ENCODE results near the gene RAPGEF6. TPM values are rescaled to one million over a fixed set of nuclear protein-coding genes. Genes with fewer than 3 reads are reported as not detected.
"Not testable (repeated sequence)": the region's sequence is repeated elsewhere in the genome, so short reads cannot be mapped to it uniquely, and the experiment has no call there.

RAPGEF6 gene
- total and polyA plus RNA-seq, 5 donors, result 2.7 to 16.3 (median 13.3) TPM

- intact Hi-C loops (cut with DNase I), result no loop called here
- Histone ChIP-seq H3K4me3 (ENCODE audit: low read length) (no peak overlapping the region), H3K9me3 (ENCODE audit: control insufficient read depth, low read length) (no peaks in the 10 kb centered on the region), H3K27ac (ENCODE audit: low read length) (no peak overlapping the region), H3K4me1 (ENCODE audit: control insufficient read depth, insufficient read depth, low read length) (peaks cover 5% of the 10 kb centered on the region), H3K27me3 (ENCODE audit: control insufficient read depth, insufficient read depth) (no peaks in the 10 kb centered on the region)
- 75% methylated on average over 6 of the region's 6 CpGs for WGBS
- ATAC-seq (no peak), DNase-seq (no peak)
Observed at GRCh38 chr5:131384173-131384572, 250.9 kb downstream of the RAPGEF6 start.

GRCh38 chr5:131382407-131383395 lies 252.3 kb downstream of the RAPGEF6 start:
- ATAC-seq (peak in 1 of 2 donors; percentile 56), DNase-seq (no peak)
- 69% methylated on average over 3 of the region's 3 CpGs for WGBS
- Histone ChIP-seq H3K27ac (ENCODE audit: low read length) (no peak overlapping the region), H3K4me1 (ENCODE audit: control insufficient read depth, insufficient read depth, low read length) (peaks cover 5% of the 10 kb centered on the region), H3K27me3 (ENCODE audit: control insufficient read depth, insufficient read depth) (no peaks in the 10 kb centered on the region), H3K9me3 (ENCODE audit: control insufficient read depth, low read length) (no peaks in the 10 kb centered on the region), H3K4me3 (ENCODE audit: low read length) (no peak overlapping the region)
- intact Hi-C loops (cut with DNase I), result no loop called here

GRCh38 chr5:131381777-131382176 lies 253.3 kb downstream of the RAPGEF6 start:
- H3K9me3 ChIP-seq (ENCODE audit: control insufficient read depth, low read length), result no peaks in the 10 kb centered on the region
- ATAC-seq (no peak), DNase-seq (no peak)
- H3K27ac ChIP-seq (ENCODE audit: low read length), result no peak overlapping the region
- no peak overlapping the region for H3K4me3 ChIP-seq (ENCODE audit: low read length)
- no peaks in the 10 kb centered on the region for H3K27me3 ChIP-seq (ENCODE audit: control insufficient read depth, insufficient read depth)
- WGBS, result 96% methylated on average over 2 of the region's 2 CpGs
- peaks cover 5% of the 10 kb centered on the region for H3K4me1 ChIP-seq (ENCODE audit: control insufficient read depth, insufficient read depth, low read length)
- intact Hi-C loops (cut with DNase I), result no loop called here

GRCh38 chr5:131381021-131381420 lies 254.0 kb downstream of the RAPGEF6 start:
- intact Hi-C loops (cut with DNase I), result no loop called here
- DNase-seq (no peak), ATAC-seq (peak in 1 of 2 donors; percentile 73)
- WGBS, result 80% methylated on average over 4 of the region's 4 CpGs
- H3K4me1 ChIP-seq (ENCODE audit: control insufficient read depth, insufficient read depth, low read length), result peaks cover 5% of the 10 kb centered on the region
- no peaks in the 10 kb centered on the region for H3K27me3 ChIP-seq (ENCODE audit: control insufficient read depth, insufficient read depth)
- H3K27ac ChIP-seq (ENCODE audit: low read length), result no peak overlapping the region
- no peak overlapping the region for H3K4me3 ChIP-seq (ENCODE audit: low read length)
- no peaks in the 10 kb centered on the region for H3K9me3 ChIP-seq (ENCODE audit: control insufficient read depth, low read length)

- H3K9me3 ChIP-seq (ENCODE audit: control insufficient read depth, low read length); intact Hi-C loops (cut with DNase I); DNase-seq; H3K4me1 ChIP-seq (ENCODE audit: control insufficient read depth, insufficient read depth, low read length); H3K27me3 ChIP-seq (ENCODE audit: control insufficient read depth, insufficient read depth); ATAC-seq; H3K4me3 ChIP-seq (ENCODE audit: low read length); H3K27ac ChIP-seq (ENCODE audit: low read length): not testable (repeated sequence)
- 88% methylated on average over 2 of the region's 2 CpGs for WGBS
Observed at GRCh38 chr5:131380238-131380637, 254.8 kb downstream of the RAPGEF6 start.

GRCh38 chr5:131379723-131380122 lies 255.3 kb downstream of the RAPGEF6 start:
- 49% methylated on average over 7 of the region's 7 CpGs for WGBS
- H3K9me3 ChIP-seq (ENCODE audit: control insufficient read depth, low read length), result no peaks in the 10 kb centered on the region
- H3K4me1 ChIP-seq (ENCODE audit: control insufficient read depth, insufficient read depth, low read length), result peaks cover 5% of the 10 kb centered on the region
- H3K27ac ChIP-seq (ENCODE audit: low read length), result no peak overlapping the region
- intact Hi-C loops (cut with DNase I), result no loop called here
- H3K27me3 ChIP-seq (ENCODE audit: control insufficient read depth, insufficient read depth), result no peaks in the 10 kb centered on the region
- DNase-seq (peak in 1 of 3 donors; percentile 43), ATAC-seq (peak; percentile 60 to 78)
- no peak overlapping the region for H3K4me3 ChIP-seq (ENCODE audit: low read length)

GRCh38 chr5:131378721-131379541 lies 256.1 kb downstream of the RAPGEF6 start:
- Histone ChIP-seq H3K27me3 (ENCODE audit: control insufficient read depth, insufficient read depth) (no peaks in the 10 kb centered on the region), H3K27ac (ENCODE audit: low read length) (no peak overlapping the region), H3K4me1 (ENCODE audit: control insufficient read depth, insufficient read depth, low read length) (peaks cover 3% of the 10 kb centered on the region), H3K9me3 (ENCODE audit: control insufficient read depth, low read length) (no peaks in the 10 kb centered on the region), H3K4me3 (ENCODE audit: low read length) (no peak overlapping the region)
- intact Hi-C loops (cut with DNase I), result no loop called here
- DNase-seq, result no peak
- ATAC-seq, result no peak

GRCh38 chr5:131377785-131378325 lies 257.2 kb downstream of the RAPGEF6 start:
- intact Hi-C loops (cut with DNase I), result no loop called here
- H3K27me3 ChIP-seq (ENCODE audit: control insufficient read depth, insufficient read depth), result no peaks in the 10 kb centered on the region
- no peak for ATAC-seq
- no peaks in the 10 kb centered on the region for H3K9me3 ChIP-seq (ENCODE audit: control insufficient read depth, low read length)
- 45% methylated on average over 2 of the region's 2 CpGs for WGBS
- no peak overlapping the region for H3K4me3 ChIP-seq (ENCODE audit: low read length)
- H3K4me1 ChIP-seq (ENCODE audit: control insufficient read depth, insufficient read depth, low read length), result peaks cover 3% of the 10 kb centered on the region
- H3K27ac ChIP-seq (ENCODE audit: low read length), result no peak overlapping the region
- DNase-seq, result no peak

GRCh38 chr5:131377346-131377745 lies 257.7 kb downstream of the RAPGEF6 start:
- H3K4me3 ChIP-seq (ENCODE audit: low read length), result no peak overlapping the region
- DNase-seq (no peak), ATAC-seq (no peak)
- no peaks in the 10 kb centered on the region for H3K27me3 ChIP-seq (ENCODE audit: control insufficient read depth, insufficient read depth)
- WGBS, result 99% methylated on average over 6 of the region's 6 CpGs
- H3K27ac ChIP-seq (ENCODE audit: low read length), result no peak overlapping the region
- no peaks in the 10 kb centered on the region for H3K9me3 ChIP-seq (ENCODE audit: control insufficient read depth, low read length)
- intact Hi-C loops (cut with DNase I), result no loop called here
- peaks cover 3% of the 10 kb centered on the region for H3K4me1 ChIP-seq (ENCODE audit: control insufficient read depth, insufficient read depth, low read length)

- H3K9me3 ChIP-seq (ENCODE audit: control insufficient read depth, low read length), result no peaks in the 10 kb centered on the region
- intact Hi-C loops (cut with DNase I), result no loop called here
- no peak overlapping the region for H3K4me3 ChIP-seq (ENCODE audit: low read length)
- no peak overlapping the region for H3K27ac ChIP-seq (ENCODE audit: low read length)
- H3K4me1 ChIP-seq (ENCODE audit: control insufficient read depth, insufficient read depth, low read length), result peaks cover 3% of the 10 kb centered on the region
- H3K27me3 ChIP-seq (ENCODE audit: control insufficient read depth, insufficient read depth), result no peaks in the 10 kb centered on the region
- DNase-seq (no peak), ATAC-seq (no peak)
- 83% methylated on average over 2 of the region's 2 CpGs for WGBS
Observed at GRCh38 chr5:131375351-131375750, 259.7 kb downstream of the RAPGEF6 start.

Data from right cardiac atrium (tissue), 5 donors.